AG09319 (cell line): Measurements from ENCODE around the gene STAMBP.

Source experiments
- DNase-seq: peaks from one replicate; pipeline ENCODE4 v3.0.0-alpha.2; 2010; ENCODE audit warnings: low read depth; ENCODE audit errors: extremely low read depth
- TF ChIP-seq, protein P1 (sequence below): IDR thresholded peaks from 2 replicates; pipeline ENCODE4 v1.5.1; 2011; ENCODE audit warnings: low read depth, mild to moderate bottlenecking, inconsistent platforms, low read length, moderate library complexity

STAMBP gene

DNA sequence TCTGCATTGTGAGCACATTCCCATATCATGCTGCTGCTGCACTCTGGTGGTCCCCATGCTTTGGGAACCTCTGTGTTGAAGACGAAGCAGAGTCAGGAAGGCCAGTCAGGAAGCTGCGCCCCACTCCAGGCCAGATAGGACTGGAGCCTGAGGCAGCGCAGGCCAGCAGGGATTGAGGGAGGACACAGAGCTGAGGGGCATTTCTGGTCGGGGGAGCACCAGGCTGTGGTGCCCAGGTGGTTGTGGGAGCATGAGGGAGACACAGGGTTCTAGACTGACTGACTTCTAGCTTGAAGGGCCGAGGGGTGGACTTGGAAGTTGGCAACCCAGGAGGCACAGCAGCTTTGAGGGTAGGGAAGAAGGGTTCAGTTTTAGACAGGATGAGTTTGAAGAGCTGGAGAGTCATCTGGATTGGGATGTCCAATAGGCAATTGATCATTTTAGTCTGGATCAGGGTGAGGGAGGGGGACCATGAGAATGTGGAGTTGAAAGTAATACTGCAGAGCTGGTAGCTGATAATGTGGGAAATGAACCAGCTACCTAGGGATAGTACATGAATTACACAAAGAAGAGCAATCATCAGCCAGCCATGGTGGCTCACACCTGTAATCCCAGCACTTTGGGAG, 62.6 kb downstream of the STAMBP start:
- DNase-seq: no peak
- TF ChIP-seq, protein P1, sequence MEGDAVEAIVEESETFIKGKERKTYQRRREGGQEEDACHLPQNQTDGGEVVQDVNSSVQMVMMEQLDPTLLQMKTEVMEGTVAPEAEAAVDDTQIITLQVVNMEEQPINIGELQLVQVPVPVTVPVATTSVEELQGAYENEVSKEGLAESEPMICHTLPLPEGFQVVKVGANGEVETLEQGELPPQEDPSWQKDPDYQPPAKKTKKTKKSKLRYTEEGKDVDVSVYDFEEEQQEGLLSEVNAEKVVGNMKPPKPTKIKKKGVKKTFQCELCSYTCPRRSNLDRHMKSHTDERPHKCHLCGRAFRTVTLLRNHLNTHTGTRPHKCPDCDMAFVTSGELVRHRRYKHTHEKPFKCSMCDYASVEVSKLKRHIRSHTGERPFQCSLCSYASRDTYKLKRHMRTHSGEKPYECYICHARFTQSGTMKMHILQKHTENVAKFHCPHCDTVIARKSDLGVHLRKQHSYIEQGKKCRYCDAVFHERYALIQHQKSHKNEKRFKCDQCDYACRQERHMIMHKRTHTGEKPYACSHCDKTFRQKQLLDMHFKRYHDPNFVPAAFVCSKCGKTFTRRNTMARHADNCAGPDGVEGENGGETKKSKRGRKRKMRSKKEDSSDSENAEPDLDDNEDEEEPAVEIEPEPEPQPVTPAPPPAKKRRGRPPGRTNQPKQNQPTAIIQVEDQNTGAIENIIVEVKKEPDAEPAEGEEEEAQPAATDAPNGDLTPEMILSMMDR: no peak

DNA sequence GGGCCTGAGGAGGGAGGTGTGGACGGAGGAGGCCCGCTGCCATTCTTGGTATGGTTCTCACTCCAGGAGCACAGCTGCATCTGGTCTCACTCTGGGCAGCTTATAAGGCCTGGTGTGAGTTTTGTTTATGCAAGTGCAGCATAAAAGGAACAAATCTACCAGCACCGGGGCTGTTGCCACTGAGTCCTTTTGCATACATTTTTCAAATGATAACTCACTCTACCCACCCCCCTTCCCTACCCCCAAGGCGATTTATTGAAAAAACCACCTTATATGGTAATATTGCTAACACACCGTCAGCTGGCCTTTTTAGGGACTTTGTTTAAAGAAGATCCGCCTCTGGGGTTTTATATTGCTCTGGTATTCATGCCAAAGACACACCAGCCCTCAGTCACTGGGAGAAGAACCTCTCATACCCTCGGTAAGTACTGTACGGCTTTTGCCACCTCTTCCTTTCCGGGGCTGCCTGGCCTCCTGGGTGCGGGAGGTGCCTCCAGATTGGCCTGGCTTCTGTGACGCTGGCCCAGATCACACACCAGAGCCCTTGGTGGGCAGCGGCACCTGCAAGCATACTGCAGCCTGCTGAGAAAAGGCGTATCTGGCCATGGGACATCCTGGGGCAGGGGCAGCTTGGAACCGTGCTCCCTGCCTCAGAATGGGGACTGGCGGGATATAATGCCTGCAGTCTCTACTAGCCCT, 64.0 kb downstream of the STAMBP start, which contains the start of gene ACTG2:
Gene ACTG2, plus strand, starts transcription at position 378 of the 699 bp plus-strand sequence. CDS start 8,304 bp downstream, outside the sequence.
- DNase-seq: no peak
- TF ChIP-seq, protein P1: no peak

DNA sequence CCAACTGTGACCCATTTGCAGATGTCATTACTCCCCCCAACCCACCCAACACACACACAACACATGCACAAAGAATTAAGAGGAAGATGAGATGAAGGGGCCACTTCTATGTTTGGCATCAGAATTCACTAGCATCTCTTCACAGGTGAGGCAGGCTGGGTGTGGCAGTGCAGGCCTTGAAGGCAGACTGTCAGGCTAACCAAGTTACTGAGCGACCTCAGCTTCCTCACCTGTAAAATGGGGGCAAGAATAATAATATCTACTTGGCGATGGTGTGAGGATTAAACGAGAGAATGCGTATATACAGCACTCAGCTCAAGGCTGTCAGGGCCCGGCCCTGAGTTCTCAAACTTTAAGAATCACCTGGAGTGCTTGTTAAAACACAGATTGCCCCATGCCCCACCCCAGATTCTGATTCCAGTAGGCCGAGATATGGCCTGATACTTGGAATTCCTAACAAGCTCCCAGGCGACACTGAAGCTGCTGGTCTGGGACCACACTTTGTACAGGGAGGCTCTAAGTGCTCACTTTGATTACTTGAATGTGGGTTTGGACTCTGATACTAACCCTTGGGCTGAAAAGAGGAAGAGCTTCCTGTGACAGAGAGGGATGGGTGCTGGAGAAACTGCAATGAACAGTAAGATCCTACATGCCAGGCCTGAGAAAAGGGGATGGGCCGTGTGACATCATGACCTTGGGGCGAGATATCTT, 65.2 kb downstream of the STAMBP start:
- DNase-seq: no peak

DNA sequence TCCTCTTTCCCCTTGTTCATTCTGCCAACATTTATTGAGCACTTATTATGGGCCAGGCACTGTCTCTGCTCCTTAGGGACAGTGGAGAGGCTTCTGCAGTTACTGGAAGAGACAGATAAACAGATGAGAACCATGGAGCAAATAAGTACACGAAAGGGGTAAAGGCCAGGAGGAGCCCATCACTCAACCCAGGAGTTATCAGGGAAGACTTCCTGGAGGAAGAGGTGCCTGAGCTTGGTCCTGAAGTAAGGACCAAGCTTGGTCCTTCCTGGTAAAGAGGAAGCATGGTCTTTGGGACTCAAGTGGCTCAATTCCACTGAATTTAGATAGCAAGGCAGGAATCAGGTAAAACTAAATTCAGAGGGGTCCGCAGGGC, 65.7 kb downstream of the STAMBP start:
- DNase-seq: no peak
- TF ChIP-seq, protein P1: no peak

More for the DNA sequence above, 65.2 kb downstream of the STAMBP start:
- TF ChIP-seq, protein P1: no peak

DNA sequence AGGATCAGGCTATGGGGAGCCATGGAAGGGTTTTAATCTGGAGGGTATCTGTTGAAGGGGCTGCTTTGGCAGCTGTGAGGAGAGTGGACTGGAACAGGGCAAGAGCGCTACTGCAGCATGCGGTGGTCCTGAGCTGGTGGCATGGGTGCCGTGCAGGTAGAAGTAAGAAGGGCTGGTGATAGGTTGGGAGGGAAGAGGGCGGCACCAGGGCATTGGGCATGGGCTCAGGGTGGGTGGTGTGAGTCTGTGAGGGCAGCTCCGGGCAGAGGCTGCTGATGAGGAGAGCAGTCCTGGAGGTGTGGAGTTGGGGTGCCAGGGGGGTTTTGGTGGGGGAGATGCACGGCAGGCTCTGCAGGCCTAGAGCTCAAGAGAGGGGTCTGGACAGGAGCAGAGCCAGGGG, 66.1 kb downstream of the STAMBP start:
- no peak for DNase-seq

DNA sequence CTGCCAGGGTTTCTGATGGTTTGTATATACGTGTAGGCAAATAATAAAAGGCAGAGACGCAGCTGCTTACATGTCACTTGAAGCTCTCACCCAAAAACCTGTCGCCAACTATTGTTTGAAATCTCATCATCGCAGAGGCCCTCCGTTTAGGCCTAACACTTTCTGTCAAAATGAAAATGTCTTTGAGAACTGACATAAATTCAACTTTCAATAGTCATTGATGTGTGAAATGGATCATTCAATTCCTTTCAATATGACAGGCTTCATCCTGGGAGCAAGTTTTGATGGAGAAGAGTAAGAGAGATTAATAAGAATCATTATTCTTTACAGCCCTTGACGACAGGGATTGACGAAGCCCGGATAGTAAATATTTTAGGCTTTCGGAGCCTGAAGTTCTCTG, 66.7 kb downstream of the STAMBP start:
- TF ChIP-seq, protein P1: no peak
- no peak for DNase-seq

More for the DNA sequence above, 66.1 kb downstream of the STAMBP start:
- TF ChIP-seq, protein P1: no peak
